ENCODE results near the gene DTNA. TPM values are rescaled to one million over a fixed set of nuclear protein-coding genes. Genes with fewer than 3 reads are reported as not detected.
"Not testable (repeated sequence)": the region's sequence is repeated elsewhere in the genome, so short reads cannot be mapped to it uniquely, and the experiment has no call there.

DTNA gene
- total RNA-seq, 1 donor: 22.0 TPM

GRCh38 chr18:34734056-34734455 lies 24.0 kb downstream of the DTNA start:
- TF ChIP-seq CTCF (IDR thresholded peaks at IDR 0.05; ENCODE audit: insufficient read depth, low read length): no peak
- DNase-seq (ENCODE audit: low read depth): no peak
- H3K4me3 ChIP-seq (ENCODE audit: low read depth, low read length): no peak overlapping the region

GRCh38 chr18:34734526-34734925 lies 24.4 kb downstream of the DTNA start:
- H3K4me3 ChIP-seq (ENCODE audit: low read depth, low read length); DNase-seq (ENCODE audit: low read depth): not testable (repeated sequence)

- no peak for TF ChIP-seq CTCF (IDR thresholded peaks at IDR 0.05; ENCODE audit: insufficient read depth, low read length)
- no peak overlapping the region for H3K4me3 ChIP-seq (ENCODE audit: low read depth, low read length)
- DNase-seq (ENCODE audit: low read depth): peak; percentile 22
Observed at GRCh38 chr18:34738175-34738894, 28.2 kb downstream of the DTNA start.

- no peak overlapping the region for H3K4me3 ChIP-seq (ENCODE audit: low read depth, low read length)
- no peak for DNase-seq (ENCODE audit: low read depth)
- no peak for TF ChIP-seq CTCF (IDR thresholded peaks at IDR 0.05; ENCODE audit: insufficient read depth, low read length)
Observed at GRCh38 chr18:34740101-34740500, 30.0 kb downstream of the DTNA start.

- DNase-seq (ENCODE audit: low read depth): no peak
- no peak for TF ChIP-seq CTCF (IDR thresholded peaks at IDR 0.05; ENCODE audit: insufficient read depth, low read length)
- H3K4me3 ChIP-seq (ENCODE audit: low read depth, low read length): no peak overlapping the region
Observed at GRCh38 chr18:34740724-34741123, 30.6 kb downstream of the DTNA start.

- no peak for TF ChIP-seq CTCF (IDR thresholded peaks at IDR 0.05; ENCODE audit: insufficient read depth, low read length)
- peak; percentile 7 for DNase-seq (ENCODE audit: low read depth)
- H3K4me3 ChIP-seq (ENCODE audit: low read depth, low read length): no peak overlapping the region
Observed at GRCh38 chr18:34741401-34741800, 31.3 kb downstream of the DTNA start.

- DNase-seq (ENCODE audit: low read depth): no peak
- no peak overlapping the region for H3K4me3 ChIP-seq (ENCODE audit: low read depth, low read length)
- TF ChIP-seq CTCF (IDR thresholded peaks at IDR 0.05; ENCODE audit: insufficient read depth, low read length): no peak
Observed at GRCh38 chr18:34742891-34743341, 32.8 kb downstream of the DTNA start.

Measured in fibroblast of the aortic adventitia (primary cell).